Metanephros (tissue), 1 donor: ENCODE results near the gene TRHDE. TPM values are rescaled to one million over a fixed set of nuclear protein-coding genes. Genes with fewer than 3 reads are reported as not detected.

Experiments
- total RNA-seq: library from RNA; depleted of rRNA; stranded (reverse); fragments of >200 nt; gene quantifications from one replicate; pipeline ENCODE4 v1.2.3, GENCODE V29; 2014

The TRHDE gene, protein sequence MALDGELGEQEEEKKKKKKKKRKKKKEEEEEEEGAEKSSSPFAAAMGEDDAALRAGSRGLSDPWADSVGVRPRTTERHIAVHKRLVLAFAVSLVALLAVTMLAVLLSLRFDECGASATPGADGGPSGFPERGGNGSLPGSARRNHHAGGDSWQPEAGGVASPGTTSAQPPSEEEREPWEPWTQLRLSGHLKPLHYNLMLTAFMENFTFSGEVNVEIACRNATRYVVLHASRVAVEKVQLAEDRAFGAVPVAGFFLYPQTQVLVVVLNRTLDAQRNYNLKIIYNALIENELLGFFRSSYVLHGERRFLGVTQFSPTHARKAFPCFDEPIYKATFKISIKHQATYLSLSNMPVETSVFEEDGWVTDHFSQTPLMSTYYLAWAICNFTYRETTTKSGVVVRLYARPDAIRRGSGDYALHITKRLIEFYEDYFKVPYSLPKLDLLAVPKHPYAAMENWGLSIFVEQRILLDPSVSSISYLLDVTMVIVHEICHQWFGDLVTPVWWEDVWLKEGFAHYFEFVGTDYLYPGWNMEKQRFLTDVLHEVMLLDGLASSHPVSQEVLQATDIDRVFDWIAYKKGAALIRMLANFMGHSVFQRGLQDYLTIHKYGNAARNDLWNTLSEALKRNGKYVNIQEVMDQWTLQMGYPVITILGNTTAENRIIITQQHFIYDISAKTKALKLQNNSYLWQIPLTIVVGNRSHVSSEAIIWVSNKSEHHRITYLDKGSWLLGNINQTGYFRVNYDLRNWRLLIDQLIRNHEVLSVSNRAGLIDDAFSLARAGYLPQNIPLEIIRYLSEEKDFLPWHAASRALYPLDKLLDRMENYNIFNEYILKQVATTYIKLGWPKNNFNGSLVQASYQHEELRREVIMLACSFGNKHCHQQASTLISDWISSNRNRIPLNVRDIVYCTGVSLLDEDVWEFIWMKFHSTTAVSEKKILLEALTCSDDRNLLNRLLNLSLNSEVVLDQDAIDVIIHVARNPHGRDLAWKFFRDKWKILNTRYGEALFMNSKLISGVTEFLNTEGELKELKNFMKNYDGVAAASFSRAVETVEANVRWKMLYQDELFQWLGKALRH
- total RNA-seq: 40.1 TPM

DNA sequence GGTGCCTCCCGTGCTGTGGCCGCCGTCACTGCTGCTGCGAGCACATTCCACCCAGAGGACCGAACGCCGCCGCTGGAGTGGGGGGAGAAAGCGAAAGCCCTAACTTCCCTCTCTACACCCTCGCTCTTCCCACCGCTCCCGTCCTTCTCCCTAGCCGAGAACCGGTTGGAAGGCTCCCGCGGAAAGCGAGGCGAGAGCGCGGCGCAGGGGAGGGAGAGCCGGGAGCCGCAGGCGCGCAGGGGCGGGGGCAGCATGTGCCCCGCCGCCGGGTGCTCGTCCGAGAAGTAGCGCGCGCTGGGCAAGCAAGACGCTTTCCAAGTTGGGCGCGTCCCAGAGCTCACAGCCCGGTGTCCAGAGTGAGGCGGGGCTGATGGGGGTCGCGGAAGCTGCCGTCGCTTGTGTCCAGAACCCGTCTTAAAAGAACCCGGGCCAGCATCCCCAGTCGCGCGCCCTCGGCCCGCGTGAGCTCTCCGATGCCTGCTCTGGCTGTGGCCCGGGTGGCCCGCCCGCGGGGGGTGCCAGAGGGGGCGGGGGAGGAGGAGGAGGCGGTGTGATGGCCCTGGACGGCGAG lies at the start of gene TRHDE:
Gene TRHDE, plus strand, starts transcription at position 280 of the 571 bp plus-strand sequence. Its CDS starts 274 bp downstream, at position 554.

